Ascending aorta (tissue), 2 donors: ENCODE results near the gene F11. TPM values are rescaled to one million over a fixed set of nuclear protein-coding genes. Genes with fewer than 3 reads are reported as not detected.
"Not testable (repeated sequence)": the region's sequence is repeated elsewhere in the genome, so short reads cannot be mapped to it uniquely, and the experiment has no call there.

Source experiments
- DNase-seq, 2 donors: peaks; one replicate each; pipeline ENCODE4 v3.0.0-alpha.2; 2019; ENCODE audit warnings: low spot score in 2 of 2
- H3K27ac ChIP-seq, 2 donors: fragments of 200-600 bp; sonication (generic); one replicate each; pipeline ENCODE4 v1.5.1; 2016 to 2017; ENCODE audit warnings: mild to moderate bottlenecking in 1 of 2
- H3K27me3 ChIP-seq: fragments of 200-600 bp; sonication (generic); one replicate; pipeline ENCODE4 v1.5.1; 2017
- H3K36me3 ChIP-seq, 2 donors: fragments of 200-600 bp; sonication (generic); one replicate each; pipeline ENCODE4 v1.5.1; 2016
- H3K4me1 ChIP-seq, 2 donors: fragments of 200-600 bp; sonication (generic); one replicate each; pipeline ENCODE4 v1.5.1; 2016 to 2017; ENCODE audit warnings: mild to moderate bottlenecking in 1 of 2
- H3K4me3 ChIP-seq, 2 donors: fragments of 200-600 bp; sonication (generic); one replicate each; pipeline ENCODE4 v1.5.1; 2016 to 2017; ENCODE audit warnings: mild to moderate bottlenecking in 1 of 2
- H3K9me3 ChIP-seq, 2 donors: fragments of 200-600 bp; sonication (generic); one replicate each; pipeline ENCODE4 v1.5.1; 2016
- intact Hi-C: fragments of 100-400 bp; cut with DNase I; formaldehyde crosslinking; loops from one replicate; pipeline ENCODE4 v1.15.1; 2023
- total RNA-seq: library from RNA; depleted of rRNA; stranded (reverse); fragments of >200 nt; gene quantifications from one replicate; pipeline ENCODE4 v1.1.0, GENCODE V29; 2016
- TF ChIP-seq, protein P1 (sequence below), 3 experiments: fragments of 200-600 bp in 2 of 3; fragments of 450-650 bp in 1 of 3; sonication (generic) in 2 of 3; IDR thresholded peaks; one replicate each; pipeline ENCODE4 v1.5.1; 2016 to 2019; ENCODE audit warnings: antibody characterized with exemption in 3 of 3, mild to moderate bottlenecking in 1 of 3, moderate library complexity in 1 of 3

F11 gene
- total RNA-seq, 1 donor from 2014 or later, result not detected

DNA sequence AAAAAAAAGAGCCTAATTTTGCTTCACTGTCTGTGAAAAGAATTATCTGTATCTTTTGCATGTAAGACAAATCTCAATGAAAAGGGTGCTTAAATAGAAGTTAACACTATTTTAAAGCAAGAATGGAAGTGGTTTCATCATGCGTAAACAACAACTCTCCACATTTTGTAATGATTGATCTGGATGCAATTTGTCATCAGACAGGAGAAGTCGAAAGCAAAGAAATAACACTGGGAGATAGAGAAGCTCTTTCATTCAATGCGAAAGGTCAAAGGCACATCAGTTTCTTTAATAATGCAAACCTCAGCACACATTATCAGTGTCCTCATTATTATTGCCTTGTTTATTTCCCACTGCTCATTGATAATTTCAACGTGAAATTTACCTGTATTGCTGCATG is 29.9 kb upstream of the F11 start:
- TF ChIP-seq, protein P1, sequence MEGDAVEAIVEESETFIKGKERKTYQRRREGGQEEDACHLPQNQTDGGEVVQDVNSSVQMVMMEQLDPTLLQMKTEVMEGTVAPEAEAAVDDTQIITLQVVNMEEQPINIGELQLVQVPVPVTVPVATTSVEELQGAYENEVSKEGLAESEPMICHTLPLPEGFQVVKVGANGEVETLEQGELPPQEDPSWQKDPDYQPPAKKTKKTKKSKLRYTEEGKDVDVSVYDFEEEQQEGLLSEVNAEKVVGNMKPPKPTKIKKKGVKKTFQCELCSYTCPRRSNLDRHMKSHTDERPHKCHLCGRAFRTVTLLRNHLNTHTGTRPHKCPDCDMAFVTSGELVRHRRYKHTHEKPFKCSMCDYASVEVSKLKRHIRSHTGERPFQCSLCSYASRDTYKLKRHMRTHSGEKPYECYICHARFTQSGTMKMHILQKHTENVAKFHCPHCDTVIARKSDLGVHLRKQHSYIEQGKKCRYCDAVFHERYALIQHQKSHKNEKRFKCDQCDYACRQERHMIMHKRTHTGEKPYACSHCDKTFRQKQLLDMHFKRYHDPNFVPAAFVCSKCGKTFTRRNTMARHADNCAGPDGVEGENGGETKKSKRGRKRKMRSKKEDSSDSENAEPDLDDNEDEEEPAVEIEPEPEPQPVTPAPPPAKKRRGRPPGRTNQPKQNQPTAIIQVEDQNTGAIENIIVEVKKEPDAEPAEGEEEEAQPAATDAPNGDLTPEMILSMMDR (IDR thresholded peaks at IDR 0.05), result no peak
- Histone ChIP-seq H3K4me1 (no peaks in the 10 kb centered on the region), H3K36me3 (no peaks in the 10 kb centered on the region), H3K27me3 (no peaks in the 10 kb centered on the region), H3K27ac (no peak overlapping the region), H3K4me3 (no peak overlapping the region), H3K9me3 (no peaks in the 10 kb centered on the region)
- intact Hi-C loops, result no loop called here
- DNase-seq, result no peak

DNA sequence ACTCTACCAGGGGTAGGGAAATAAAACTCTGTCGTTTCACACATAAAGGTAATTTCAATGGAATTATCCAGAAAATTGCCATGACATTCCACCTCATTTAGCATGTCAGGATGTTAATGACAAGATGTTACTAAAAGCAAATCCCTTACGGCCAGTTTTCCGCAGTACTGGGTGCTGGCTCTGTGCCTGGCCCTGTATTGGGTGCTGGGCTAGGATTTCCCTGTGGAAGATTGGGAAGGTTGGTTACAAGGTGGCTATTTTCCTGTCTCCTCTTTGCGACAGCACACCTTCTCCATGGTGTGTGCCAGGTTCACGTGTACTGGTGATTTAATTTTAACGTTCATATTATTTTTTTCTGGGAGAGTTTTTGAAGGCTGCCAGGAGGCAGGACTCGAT is 25.5 kb upstream of the F11 start:
- H3K27me3 ChIP-seq, result no peaks in the 10 kb centered on the region
- DNase-seq, result no peak
- TF ChIP-seq, protein P1 (IDR thresholded peaks at IDR 0.05), result no peak
- H3K27ac ChIP-seq, result no peak overlapping the region
- no peaks in the 10 kb centered on the region for H3K36me3 ChIP-seq
- H3K9me3 ChIP-seq, result no peaks in the 10 kb centered on the region
- H3K4me1 ChIP-seq, result no peaks in the 10 kb centered on the region
- intact Hi-C loops, result no loop called here
- H3K4me3 ChIP-seq, result no peak overlapping the region

DNA sequence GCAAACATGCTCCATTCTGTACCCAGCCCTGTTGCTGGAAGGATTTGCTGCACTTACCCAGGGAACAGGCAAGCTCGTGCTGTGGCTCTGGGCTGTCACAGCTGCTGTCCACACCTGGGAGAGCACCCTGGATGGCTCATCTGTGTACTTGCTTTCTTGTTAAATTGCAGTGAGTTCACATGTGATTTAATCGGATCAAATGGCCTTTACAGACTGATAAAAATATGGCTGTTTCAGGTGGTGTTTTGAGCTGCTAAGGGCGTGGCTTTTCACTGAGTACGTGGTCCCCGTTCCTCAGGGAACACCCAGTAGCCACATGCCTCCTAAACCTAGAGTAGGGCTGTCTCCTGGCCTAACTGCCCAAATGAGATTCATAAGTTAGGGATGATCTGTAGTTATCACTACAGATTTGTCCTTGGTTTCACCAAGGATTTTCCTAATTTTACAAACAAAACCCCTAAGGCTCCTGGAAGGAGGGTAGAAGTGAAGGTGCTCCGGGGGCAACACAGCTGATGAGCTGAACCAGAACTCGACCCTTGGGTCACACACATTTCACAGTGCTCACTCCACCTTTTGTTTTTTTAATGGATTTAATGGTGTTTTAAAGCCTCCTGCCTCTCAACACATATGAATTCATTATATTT is 25.0 kb upstream of the F11 start:
- no peak overlapping the region for H3K4me3 ChIP-seq
- DNase-seq, result no peak
- intact Hi-C loops, result no loop called here
- H3K4me1 ChIP-seq, result no peaks in the 10 kb centered on the region
- H3K36me3 ChIP-seq, result no peaks in the 10 kb centered on the region
- no peak overlapping the region for H3K27ac ChIP-seq
- TF ChIP-seq, protein P1 (IDR thresholded peaks at IDR 0.05), result no peak
- H3K9me3 ChIP-seq, result no peaks in the 10 kb centered on the region
- no peaks in the 10 kb centered on the region for H3K27me3 ChIP-seq

DNA sequence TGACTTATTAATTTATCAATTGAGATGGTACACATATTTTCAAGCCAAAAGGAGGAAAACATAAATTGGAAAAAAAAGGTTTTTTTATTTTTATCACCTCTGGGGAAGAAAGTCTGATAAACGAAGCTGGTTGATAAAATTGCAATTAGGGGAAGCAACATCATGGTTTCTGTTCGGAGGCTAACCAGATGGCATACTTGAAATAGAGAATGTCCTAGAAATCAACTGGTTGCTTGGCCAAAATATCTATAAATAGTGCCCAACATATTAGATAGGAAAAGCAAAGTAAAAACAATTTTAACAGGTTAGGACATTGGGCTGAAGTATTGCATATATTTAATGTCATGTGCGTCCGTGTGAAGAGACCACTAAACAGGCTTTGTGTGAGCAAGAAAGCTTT is 24.4 kb upstream of the F11 start:
- TF ChIP-seq, protein P1 (IDR thresholded peaks at IDR 0.05), result no peak
- H3K27me3 ChIP-seq, result no peaks in the 10 kb centered on the region
- no peaks in the 10 kb centered on the region for H3K36me3 ChIP-seq
- DNase-seq, result no peak
- H3K4me1 ChIP-seq, result no peaks in the 10 kb centered on the region
- no peak overlapping the region for H3K27ac ChIP-seq
- H3K9me3 ChIP-seq, result no peaks in the 10 kb centered on the region
- H3K4me3 ChIP-seq, result no peak overlapping the region
- intact Hi-C loops, result no loop called here

DNA sequence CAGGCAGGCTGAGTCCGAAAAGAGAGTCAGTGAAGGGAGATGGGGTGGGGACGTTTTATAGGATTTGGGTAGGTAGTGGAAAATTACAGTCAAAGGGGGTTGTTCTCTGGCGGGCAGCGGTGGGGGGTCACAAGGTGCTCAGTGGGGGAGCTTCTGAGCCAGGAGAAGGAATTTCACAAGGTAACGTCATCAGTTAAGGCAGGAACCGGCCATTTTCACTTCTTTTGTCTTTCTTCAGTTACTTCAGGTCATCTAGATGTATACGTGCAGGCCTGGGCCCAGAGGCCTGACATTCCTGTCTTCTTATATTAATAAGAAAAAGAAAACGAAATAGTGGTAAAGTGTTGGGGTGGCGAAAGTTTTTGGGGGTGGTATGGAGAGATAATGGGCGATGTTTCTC is 24.0 kb upstream of the F11 start:
- H3K4me1 ChIP-seq, H3K27me3 ChIP-seq, H3K36me3 ChIP-seq, H3K4me3 ChIP-seq, H3K9me3 ChIP-seq, DNase-seq, intact Hi-C loops, H3K27ac ChIP-seq: not testable (repeated sequence)

DNA sequence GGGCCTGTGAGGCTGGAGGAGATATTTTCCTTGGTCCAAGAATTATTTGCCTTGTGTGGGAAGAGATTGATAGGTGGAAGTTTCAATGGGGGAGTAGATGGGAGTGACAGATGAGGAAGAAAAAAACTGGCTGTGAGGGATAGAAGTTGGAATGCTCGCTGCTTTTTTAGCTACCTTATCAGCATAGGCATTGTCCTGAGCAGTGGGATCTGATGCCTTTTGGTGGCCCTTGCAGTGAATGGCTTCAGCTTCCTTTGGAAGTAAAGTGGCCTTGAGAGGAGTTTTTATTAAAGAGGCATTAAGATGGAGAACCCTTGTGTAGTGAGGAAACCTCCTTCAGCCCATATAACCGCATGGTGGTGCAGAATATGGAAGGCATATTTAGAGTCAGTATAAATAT is 22.7 kb upstream of the F11 start:
- H3K27me3 ChIP-seq, result no peaks in the 10 kb centered on the region
- no peaks in the 10 kb centered on the region for H3K4me1 ChIP-seq
- H3K9me3 ChIP-seq, result no peaks in the 10 kb centered on the region
- H3K4me3 ChIP-seq, result no peak overlapping the region
- H3K36me3 ChIP-seq, result no peaks in the 10 kb centered on the region
- TF ChIP-seq, protein P1 (IDR thresholded peaks at IDR 0.05), result no peak
- intact Hi-C loops, result no loop called here
- no peak overlapping the region for H3K27ac ChIP-seq
- no peak for DNase-seq
